ENCODE data around the gene YIF1B. TPM values are rescaled to one million over a fixed set of nuclear protein-coding genes. Genes with fewer than 3 reads are reported as not detected.

Gene YIF1B
- total RNA-seq, 1 donor from 2014 or later, result 54.6 TPM

DNA sequence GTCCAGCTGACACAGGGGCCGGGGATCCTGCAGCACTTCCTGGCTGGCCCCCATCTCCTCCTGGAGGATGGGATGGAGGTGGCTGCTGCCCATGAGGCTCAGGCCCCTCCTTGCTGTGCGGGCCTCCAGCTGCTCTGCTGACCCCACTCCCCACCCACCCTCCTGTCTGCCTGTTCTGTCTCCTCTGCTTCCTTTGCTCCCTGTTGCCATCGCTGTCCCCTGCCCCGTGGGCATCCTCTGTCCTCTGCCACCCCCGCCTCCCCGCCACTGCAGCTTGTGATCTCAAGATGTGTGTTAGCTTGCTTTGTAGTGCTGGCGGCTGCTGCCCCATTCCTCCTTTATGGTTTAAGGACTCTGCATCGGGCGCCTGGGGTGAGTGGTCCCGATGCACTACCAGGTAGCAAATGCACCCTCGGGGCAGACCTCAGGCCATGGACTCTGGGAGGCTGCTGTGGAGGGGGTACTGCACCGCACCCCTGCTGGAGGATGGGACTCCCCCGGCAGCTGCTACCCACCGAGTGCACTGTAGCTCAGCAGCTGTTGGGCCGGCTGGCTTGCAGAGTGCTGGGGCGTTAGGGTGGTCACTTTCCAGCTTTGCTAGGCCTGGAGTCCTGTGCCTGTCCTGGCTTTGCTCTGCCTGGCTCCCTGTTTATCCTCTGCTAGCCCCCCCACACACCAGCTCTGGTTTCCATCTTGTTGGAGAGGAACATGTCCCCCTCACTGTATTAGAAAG lies 27.5 kb downstream of the YIF1B start:
- TF ChIP-seq, protein P1, sequence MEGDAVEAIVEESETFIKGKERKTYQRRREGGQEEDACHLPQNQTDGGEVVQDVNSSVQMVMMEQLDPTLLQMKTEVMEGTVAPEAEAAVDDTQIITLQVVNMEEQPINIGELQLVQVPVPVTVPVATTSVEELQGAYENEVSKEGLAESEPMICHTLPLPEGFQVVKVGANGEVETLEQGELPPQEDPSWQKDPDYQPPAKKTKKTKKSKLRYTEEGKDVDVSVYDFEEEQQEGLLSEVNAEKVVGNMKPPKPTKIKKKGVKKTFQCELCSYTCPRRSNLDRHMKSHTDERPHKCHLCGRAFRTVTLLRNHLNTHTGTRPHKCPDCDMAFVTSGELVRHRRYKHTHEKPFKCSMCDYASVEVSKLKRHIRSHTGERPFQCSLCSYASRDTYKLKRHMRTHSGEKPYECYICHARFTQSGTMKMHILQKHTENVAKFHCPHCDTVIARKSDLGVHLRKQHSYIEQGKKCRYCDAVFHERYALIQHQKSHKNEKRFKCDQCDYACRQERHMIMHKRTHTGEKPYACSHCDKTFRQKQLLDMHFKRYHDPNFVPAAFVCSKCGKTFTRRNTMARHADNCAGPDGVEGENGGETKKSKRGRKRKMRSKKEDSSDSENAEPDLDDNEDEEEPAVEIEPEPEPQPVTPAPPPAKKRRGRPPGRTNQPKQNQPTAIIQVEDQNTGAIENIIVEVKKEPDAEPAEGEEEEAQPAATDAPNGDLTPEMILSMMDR (IDR thresholded peaks at IDR 0.05), result no peak
- H3K4me1 Mint-ChIP-seq (ENCODE audit: unreplicated experiment), result peaks cover 40% of the 10 kb centered on the region
- no peak overlapping the region for H3K4me3 Mint-ChIP-seq (ENCODE audit: unreplicated experiment)
- no peaks in the 10 kb centered on the region for H3K36me3 Mint-ChIP-seq (ENCODE audit: unreplicated experiment)
- H3K27ac Mint-ChIP-seq (ENCODE audit: unreplicated experiment), result no peak overlapping the region
- H3K27me3 Mint-ChIP-seq (ENCODE audit: unreplicated experiment), result no peaks in the 10 kb centered on the region
- no peaks in the 10 kb centered on the region for H3K9me3 Mint-ChIP-seq (ENCODE audit: unreplicated experiment)
- DNase-seq (ENCODE audit: extremely low spot score, unreplicated experiment), result no peak

DNA sequence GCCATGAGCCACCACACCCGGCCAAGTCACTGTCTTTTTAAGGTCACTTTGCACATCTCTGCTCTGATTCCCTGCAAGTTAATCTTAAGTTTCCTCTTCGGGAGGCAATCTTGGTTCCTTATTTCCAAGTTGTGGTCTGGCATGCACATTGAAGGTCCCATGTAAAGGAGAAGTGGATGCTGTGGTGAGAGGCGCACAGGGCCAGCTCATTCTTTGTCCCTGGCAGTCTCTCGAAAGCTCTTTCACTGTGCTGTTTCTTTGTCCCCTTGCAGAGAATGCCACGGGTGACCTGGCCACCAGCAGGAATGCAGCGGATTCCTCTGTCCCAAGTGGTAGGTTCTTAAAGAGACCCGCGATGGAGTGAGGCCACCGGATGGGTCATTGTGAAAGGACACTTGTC lies 28.1 kb downstream of the YIF1B start:
- Mint-ChIP-seq H3K4me1 (ENCODE audit: unreplicated experiment) (peaks cover 40% of the 10 kb centered on the region), H3K4me3 (ENCODE audit: unreplicated experiment) (no peak overlapping the region), H3K27me3 (ENCODE audit: unreplicated experiment) (no peaks in the 10 kb centered on the region), H3K36me3 (ENCODE audit: unreplicated experiment) (no peaks in the 10 kb centered on the region), H3K27ac (ENCODE audit: unreplicated experiment) (no peak overlapping the region), H3K9me3 (ENCODE audit: unreplicated experiment) (no peaks in the 10 kb centered on the region)
- TF ChIP-seq, protein P1 (IDR thresholded peaks at IDR 0.05), result no peak
- DNase-seq (ENCODE audit: extremely low spot score, unreplicated experiment), result no peak

DNA sequence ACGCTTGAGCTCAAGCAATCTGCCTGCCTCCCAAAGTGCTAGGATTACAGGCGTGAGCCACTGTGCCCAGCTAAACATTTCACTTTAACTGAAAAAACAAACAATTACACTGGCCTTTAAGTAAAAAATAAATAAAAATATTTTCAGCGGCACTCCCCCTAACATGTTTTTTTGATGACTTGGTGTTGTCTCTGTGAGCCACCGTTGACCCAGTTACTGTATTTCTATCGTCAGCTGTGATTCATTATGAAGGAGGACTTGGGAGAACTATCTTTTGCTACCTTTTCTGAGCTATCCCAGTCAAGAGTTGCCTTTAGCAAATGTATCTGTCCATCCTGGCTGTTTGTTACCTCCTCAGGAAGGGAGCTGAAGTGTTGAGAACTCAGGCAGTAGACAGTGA lies 30.2 kb downstream of the YIF1B start:
- Mint-ChIP-seq H3K36me3 (ENCODE audit: unreplicated experiment) (no peaks in the 10 kb centered on the region), H3K27me3 (ENCODE audit: unreplicated experiment) (no peaks in the 10 kb centered on the region), H3K4me3 (ENCODE audit: unreplicated experiment) (no peak overlapping the region), H3K27ac (ENCODE audit: unreplicated experiment) (peak overlapping the region; percentile 25), H3K9me3 (ENCODE audit: unreplicated experiment) (no peaks in the 10 kb centered on the region), H3K4me1 (ENCODE audit: unreplicated experiment) (peaks cover 29% of the 10 kb centered on the region)
- DNase-seq (ENCODE audit: extremely low spot score, unreplicated experiment), result no peak
- TF ChIP-seq, protein P1 (IDR thresholded peaks at IDR 0.05), result no peak

DNA sequence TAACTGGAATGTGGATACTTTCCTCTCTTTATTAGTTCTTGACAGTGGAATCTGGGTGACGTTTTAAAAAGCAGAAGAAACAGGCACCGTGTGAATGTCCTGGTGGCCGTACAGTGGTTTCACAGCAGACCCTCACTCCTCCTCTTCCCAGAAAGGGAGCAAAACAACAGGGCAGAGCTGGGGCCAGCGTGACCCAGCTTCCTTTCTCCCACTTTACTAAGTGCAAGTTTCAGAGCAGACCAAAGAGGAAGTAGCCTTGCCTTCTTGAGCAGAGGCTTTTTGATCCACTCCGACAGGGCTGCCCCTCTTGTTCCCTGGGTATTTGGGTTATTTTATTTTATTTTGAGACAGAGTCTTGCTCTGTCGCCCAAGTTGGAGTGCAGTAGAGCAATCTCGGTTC lies 31.3 kb downstream of the YIF1B start:
- TF ChIP-seq, protein P1 (IDR thresholded peaks at IDR 0.05), result no peak
- H3K4me3 Mint-ChIP-seq (ENCODE audit: unreplicated experiment), result no peak overlapping the region
- no peaks in the 10 kb centered on the region for H3K27me3 Mint-ChIP-seq (ENCODE audit: unreplicated experiment)
- DNase-seq (ENCODE audit: extremely low spot score, unreplicated experiment), result no peak
- no peak overlapping the region for H3K27ac Mint-ChIP-seq (ENCODE audit: unreplicated experiment)
- no peaks in the 10 kb centered on the region for H3K36me3 Mint-ChIP-seq (ENCODE audit: unreplicated experiment)
- H3K4me1 Mint-ChIP-seq (ENCODE audit: unreplicated experiment), result peaks cover 24% of the 10 kb centered on the region
- H3K9me3 Mint-ChIP-seq (ENCODE audit: unreplicated experiment), result no peaks in the 10 kb centered on the region

DNA sequence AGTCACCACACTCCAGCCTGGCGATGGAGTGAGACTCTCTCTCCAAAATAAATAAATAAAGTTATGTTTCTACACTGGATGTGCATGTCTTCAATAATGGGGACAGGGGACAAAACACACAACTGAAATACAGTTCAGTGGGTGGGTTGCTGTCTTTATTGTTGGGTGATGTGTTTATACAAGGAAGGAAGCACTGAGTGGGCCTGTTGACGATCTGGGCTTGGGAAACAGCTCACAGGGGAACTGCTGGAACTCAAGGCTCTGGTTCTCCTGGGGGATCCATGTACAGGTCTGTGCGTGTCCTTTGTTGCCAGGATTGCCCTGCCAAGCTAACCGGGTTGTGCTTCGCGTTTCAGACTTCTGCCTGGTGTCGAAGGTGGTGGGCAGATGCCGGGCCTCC lies 32.5 kb downstream of the YIF1B start:
- Mint-ChIP-seq H3K36me3 (ENCODE audit: unreplicated experiment) (no peaks in the 10 kb centered on the region), H3K27ac (ENCODE audit: unreplicated experiment) (no peak overlapping the region), H3K4me1 (ENCODE audit: unreplicated experiment) (peaks cover 29% of the 10 kb centered on the region), H3K27me3 (ENCODE audit: unreplicated experiment) (no peaks in the 10 kb centered on the region), H3K9me3 (ENCODE audit: unreplicated experiment) (no peaks in the 10 kb centered on the region), H3K4me3 (ENCODE audit: unreplicated experiment) (no peak overlapping the region)
- TF ChIP-seq, protein P1 (IDR thresholded peaks at IDR 0.05), result no peak
- no peak for DNase-seq (ENCODE audit: extremely low spot score, unreplicated experiment)
